ENCODE measurements around the gene CRIM1.

The CRIM1 gene

DNA sequence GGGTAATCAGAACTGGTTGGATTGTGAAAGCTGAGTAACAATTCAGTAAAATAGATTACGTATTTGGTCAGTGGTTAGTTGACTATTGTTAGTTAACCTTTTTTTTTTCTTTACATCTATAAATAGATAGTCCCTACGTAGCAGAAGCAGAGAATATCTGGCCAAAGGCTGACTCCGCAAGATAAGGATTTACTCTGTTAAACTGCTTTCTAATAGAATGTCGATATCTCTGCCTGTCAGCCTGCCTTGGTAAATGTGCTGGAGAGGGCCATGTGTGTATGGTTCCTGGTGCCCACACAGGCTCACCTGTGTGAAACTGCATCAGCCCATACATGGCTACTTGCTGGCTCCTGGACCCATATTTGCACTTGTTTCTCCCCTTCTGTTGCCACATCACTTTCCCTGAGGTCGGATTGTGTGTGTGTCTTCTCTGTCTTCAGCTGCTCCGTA is 94.4 kb downstream of the CRIM1 start:
- no peak overlapping the region for H3K4me3 ChIP-seq (ENCODE audit: low read depth, low read length)
- DNase-seq (ENCODE audit: low read depth): no peak
- TF ChIP-seq, protein P1, sequence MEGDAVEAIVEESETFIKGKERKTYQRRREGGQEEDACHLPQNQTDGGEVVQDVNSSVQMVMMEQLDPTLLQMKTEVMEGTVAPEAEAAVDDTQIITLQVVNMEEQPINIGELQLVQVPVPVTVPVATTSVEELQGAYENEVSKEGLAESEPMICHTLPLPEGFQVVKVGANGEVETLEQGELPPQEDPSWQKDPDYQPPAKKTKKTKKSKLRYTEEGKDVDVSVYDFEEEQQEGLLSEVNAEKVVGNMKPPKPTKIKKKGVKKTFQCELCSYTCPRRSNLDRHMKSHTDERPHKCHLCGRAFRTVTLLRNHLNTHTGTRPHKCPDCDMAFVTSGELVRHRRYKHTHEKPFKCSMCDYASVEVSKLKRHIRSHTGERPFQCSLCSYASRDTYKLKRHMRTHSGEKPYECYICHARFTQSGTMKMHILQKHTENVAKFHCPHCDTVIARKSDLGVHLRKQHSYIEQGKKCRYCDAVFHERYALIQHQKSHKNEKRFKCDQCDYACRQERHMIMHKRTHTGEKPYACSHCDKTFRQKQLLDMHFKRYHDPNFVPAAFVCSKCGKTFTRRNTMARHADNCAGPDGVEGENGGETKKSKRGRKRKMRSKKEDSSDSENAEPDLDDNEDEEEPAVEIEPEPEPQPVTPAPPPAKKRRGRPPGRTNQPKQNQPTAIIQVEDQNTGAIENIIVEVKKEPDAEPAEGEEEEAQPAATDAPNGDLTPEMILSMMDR (IDR thresholded peaks at IDR 0.05; ENCODE audit: control insufficient read depth, extremely low read depth, insufficient read depth): no peak

DNA sequence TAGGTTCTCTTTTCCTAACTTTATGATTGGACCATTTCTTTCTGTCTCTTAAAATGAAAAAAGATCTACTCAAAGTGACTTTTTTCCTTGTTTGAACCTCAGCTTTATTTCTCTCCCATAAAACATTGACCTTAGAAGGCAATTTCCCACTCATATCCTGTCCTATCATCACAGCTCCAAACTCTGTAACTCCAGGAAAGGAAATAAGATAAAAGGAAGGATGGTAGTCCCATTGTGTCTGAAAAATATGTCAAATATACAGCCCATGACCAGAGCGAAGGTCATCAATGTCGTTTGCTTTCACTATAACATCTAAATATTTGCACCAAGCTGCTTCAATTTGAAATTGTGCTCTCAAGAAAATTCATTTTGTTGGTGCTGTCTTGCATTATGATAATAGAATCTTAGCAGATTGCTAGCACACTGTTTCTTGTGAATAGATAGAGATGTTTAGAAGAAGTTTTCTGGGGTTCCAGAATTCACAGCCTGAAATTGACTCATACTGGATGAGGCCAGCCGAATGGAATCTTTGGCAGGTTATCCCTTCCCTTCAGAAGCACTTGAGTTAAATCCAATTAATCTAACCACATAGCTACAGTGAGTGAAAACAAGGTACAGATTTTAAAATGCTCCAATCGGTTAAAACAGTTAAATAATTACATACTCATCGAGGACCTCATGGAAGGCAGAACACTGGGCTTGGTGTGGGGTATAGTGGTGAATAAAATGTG is 95.1 kb downstream of the CRIM1 start:
- no peak overlapping the region for H3K4me3 ChIP-seq (ENCODE audit: low read depth, low read length)
- TF ChIP-seq, protein P1 (IDR thresholded peaks at IDR 0.05; ENCODE audit: control insufficient read depth, extremely low read depth, insufficient read depth): no peak
- no peak for DNase-seq (ENCODE audit: low read depth)

DNA sequence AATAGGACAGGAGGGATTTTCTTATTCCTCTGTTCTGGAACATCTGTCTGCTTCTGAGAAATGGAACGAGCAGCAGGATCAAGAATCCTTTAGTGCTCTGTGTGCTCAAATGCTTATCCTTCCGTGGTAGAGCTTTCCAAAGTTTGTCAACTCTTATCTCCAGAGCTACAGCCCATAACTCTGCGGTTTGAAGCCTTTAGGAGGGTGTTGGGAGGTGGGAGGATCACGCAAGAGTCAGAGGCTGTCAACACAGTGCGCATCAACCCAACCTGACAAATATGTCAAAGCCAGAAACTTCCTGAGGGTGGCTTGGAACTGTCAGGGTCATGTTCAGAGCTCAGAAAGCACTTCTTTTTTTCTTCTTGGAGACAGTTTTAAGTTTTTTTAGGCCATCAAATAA is 95.9 kb downstream of the CRIM1 start:
- TF ChIP-seq, protein P1 (IDR thresholded peaks at IDR 0.05; ENCODE audit: control insufficient read depth, extremely low read depth, insufficient read depth): no peak
- DNase-seq (ENCODE audit: low read depth): no peak

DNA sequence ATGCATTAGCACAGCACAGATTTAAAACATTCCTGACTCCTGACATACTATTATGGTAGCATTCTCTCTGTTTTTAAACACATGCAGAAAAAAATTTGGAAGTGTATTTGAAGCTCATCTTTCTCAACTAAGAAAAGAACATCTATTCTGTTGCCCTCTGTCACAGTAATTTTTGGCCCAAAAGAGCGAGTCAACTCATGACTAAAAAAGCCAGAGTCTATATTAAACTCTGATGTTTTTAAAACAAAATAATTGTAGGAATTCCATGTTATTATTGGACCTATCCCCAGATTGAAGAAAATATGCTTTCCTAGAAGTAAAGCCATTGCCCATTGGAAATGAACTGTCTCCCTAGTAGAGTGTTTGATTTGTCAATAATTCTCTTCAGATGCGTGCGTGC is 96.7 kb downstream of the CRIM1 start:
- DNase-seq (ENCODE audit: low read depth): no peak
- TF ChIP-seq, protein P1 (IDR thresholded peaks at IDR 0.05; ENCODE audit: control insufficient read depth, extremely low read depth, insufficient read depth): no peak
- no peak overlapping the region for H3K4me3 ChIP-seq (ENCODE audit: low read depth, low read length)

More for the DNA sequence above, 95.9 kb downstream of the CRIM1 start:
- H3K4me3 ChIP-seq (ENCODE audit: low read depth, low read length): no peak overlapping the region

DNA sequence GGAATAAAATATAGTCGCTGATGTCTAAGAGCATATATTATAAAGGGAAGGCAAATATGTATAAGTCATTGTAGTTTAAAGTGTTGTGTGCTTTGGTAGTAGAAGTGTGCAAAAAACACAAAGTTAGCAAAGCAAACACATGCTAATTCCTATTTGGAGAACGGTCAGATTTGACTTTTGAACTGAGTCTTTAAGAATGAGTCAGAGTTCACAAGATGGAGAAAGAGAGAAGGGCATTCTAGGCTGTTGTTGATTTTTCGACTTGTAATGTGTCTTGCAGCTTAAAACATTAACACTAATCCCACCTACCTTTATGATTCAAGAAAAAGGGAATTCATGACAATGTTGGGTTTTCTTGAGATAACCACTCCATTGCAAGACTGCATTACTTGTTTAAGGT is 98.1 kb downstream of the CRIM1 start:
- TF ChIP-seq, protein P1 (IDR thresholded peaks at IDR 0.05; ENCODE audit: control insufficient read depth, extremely low read depth, insufficient read depth): no peak
- DNase-seq (ENCODE audit: low read depth): no peak
- no peak overlapping the region for H3K4me3 ChIP-seq (ENCODE audit: low read depth, low read length)

DNA sequence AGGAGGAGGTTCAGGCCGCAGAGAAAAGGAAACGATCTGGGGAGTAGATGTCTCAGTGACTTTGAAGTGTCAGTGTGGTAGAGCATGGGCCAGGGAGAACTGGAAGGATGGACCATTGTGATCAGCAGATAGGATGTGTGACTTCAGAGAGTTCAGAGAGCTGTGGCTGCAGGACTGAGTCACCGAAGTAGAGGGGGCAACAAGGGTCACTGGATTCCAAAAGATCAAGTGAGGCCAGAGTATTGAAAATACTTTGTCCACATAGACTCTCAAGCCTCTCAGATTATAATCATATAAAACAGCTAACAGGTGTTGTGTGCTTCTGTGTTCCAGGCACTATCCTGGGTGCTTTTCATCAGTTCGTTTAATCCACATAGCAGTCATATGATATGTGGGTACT is 99.4 kb downstream of the CRIM1 start:
- TF ChIP-seq, protein P1 (IDR thresholded peaks at IDR 0.05; ENCODE audit: control insufficient read depth, extremely low read depth, insufficient read depth): no peak
- DNase-seq (ENCODE audit: low read depth): no peak
- H3K4me3 ChIP-seq (ENCODE audit: low read depth, low read length): no peak overlapping the region

DNA sequence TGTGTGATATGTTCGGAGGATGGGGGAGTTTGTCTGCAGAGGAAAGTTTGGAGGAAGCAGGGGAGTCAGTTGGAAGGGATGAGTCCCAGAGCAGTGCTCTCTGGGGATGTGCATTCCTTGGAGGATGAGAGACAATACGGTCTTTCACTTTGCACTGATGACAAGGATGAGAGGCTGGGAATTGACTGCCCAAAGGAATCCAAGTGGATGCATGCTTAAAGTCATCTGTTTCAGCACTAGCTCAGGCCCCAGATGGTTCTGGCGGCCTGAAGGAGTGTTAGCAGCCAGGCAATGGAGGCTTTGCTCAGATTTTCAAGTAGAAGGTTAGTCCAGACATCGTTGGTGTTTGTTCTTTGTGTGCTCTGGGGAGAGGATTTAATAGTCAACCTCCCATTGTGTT is 100.2 kb downstream of the CRIM1 start:
- no peak for DNase-seq (ENCODE audit: low read depth)

More for the DNA sequence above, 100.2 kb downstream of the CRIM1 start:
- TF ChIP-seq, protein P1 (IDR thresholded peaks at IDR 0.05; ENCODE audit: control insufficient read depth, extremely low read depth, insufficient read depth): no peak
- H3K4me3 ChIP-seq (ENCODE audit: low read depth, low read length): no peak overlapping the region

Measured in LNCaP clone FGC (cell line).